ENCODE measurements around the gene TSSK2. TPM values are rescaled to one million over a fixed set of nuclear protein-coding genes. Genes with fewer than 3 reads are reported as not detected.
"Not testable (repeated sequence)": the region's sequence is repeated elsewhere in the genome, so short reads cannot be mapped to it uniquely, and the experiment has no call there.

Gene TSSK2
- under 1 TPM in 3 of 4 donors, not detected in 1; 0.19 to 0.33 (median 0.25) TPM for total RNA-seq

DNA sequence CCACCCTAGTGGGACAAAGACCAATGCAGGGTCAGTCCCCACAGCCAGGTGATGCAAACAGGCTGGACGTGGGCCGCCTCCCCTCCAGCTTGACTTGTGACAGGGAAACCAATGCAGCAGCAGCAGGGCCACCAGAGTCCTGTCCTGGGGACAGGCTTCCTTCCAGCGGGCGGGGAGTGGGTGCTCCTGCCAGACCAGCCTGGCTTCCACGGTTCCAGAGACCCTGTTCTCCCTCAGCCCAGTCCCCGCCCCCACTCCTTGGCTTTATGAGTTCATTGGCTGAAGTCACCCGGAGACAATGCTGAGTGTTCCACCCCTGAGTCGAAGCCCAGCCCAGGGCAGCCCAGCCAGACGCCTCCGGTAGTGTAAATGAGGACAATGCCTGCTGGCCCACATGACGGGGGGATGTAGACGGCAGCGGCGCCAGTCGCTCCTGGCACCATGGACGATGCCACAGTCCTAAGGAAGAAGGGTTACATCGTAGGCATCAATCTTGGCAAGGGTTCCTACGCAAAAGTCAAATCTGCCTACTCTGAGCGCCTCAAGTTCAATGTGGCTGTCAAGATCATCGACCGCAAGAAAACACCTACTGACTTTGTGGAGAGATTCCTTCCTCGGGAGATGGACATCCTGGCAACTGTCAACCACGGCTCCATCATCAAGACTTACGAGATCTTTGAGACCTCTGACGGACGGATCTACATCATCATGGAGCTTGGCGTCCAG is at the start of gene TSSK2:
Gene TSSK2, plus strand, starts transcription at position 350 of the 726 bp plus-strand sequence. Its CDS starts 92 bp downstream, at position 442.
- in situ Hi-C loops (cut with MboI; ENCODE audit: low sequenced_read_pairs in 4 of 4) = loop anchor here in 1 of 4 donors (25.0 kb wide), 1 partner anchor 506 kb away; no protein-coding TSS in a partner anchor
- peaks cover 0 to 23% of the 10 kb centered on the region in 2 donors for H3K36me3 ChIP-seq
- ATAC-seq (no peak), DNase-seq (no peak)
- peaks cover 0 to 3% of the 10 kb centered on the region in 2 donors for H3K4me1 ChIP-seq
- H3K27ac ChIP-seq = no peak within 1 kb of the TSS
- intact Hi-C loops (cut with DNase I; ENCODE audit: low total_unique reads) = no loop called here
- H3K9me3 ChIP-seq = no peaks in the 10 kb centered on the region
- TF ChIP-seq POLR2A (IDR thresholded peaks at IDR 0.05) = no peak
- TF ChIP-seq, protein P1, sequence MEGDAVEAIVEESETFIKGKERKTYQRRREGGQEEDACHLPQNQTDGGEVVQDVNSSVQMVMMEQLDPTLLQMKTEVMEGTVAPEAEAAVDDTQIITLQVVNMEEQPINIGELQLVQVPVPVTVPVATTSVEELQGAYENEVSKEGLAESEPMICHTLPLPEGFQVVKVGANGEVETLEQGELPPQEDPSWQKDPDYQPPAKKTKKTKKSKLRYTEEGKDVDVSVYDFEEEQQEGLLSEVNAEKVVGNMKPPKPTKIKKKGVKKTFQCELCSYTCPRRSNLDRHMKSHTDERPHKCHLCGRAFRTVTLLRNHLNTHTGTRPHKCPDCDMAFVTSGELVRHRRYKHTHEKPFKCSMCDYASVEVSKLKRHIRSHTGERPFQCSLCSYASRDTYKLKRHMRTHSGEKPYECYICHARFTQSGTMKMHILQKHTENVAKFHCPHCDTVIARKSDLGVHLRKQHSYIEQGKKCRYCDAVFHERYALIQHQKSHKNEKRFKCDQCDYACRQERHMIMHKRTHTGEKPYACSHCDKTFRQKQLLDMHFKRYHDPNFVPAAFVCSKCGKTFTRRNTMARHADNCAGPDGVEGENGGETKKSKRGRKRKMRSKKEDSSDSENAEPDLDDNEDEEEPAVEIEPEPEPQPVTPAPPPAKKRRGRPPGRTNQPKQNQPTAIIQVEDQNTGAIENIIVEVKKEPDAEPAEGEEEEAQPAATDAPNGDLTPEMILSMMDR (IDR thresholded peaks at IDR 0.05 in 4 of 5, conservative IDR thresholded peaks at IDR 0.05 in 1 of 5) = no peak
- H3K27me3 ChIP-seq = no peaks in the 10 kb centered on the region
- no peak within 1 kb of the TSS for H3K4me3 ChIP-seq

DNA sequence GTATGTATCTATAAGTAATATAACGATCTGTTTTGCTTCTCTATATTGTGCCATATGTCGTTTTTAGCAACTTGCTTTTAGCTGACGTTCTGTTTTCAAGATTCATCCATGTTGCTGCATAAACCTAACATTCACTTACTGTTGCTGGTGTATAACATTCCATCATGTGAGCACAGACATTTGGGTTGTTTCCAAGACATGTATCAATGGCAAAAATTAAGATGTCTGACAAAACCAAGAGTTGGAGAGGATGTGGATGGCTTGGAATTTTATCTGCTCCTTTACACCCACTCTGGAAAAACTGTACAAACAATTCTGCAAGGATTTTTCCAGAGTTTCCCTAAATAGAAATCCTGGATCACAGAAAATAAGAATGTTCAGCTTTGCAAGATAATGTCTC is 49.8 kb upstream of the TSSK2 start:
- no peak for ATAC-seq
- no peak for TF ChIP-seq POLR2A (IDR thresholded peaks at IDR 0.05)
- TF ChIP-seq, protein P1 (IDR thresholded peaks at IDR 0.05 in 4 of 5, conservative IDR thresholded peaks at IDR 0.05 in 1 of 5) = no peak
- Histone ChIP-seq H3K4me3 (no peak overlapping the region), H3K9me3 (no peaks in the 10 kb centered on the region), H3K36me3 (no peaks in the 10 kb centered on the region), H3K27ac (no peak overlapping the region), H3K27me3 (no peaks in the 10 kb centered on the region), H3K4me1 (peaks cover 10 to 14% of the 10 kb centered on the region in 2 donors)
- in situ Hi-C loops (cut with MboI; ENCODE audit: low sequenced_read_pairs in 4 of 4) = no loop called here
- intact Hi-C loops (cut with DNase I; ENCODE audit: low total_unique reads) = no loop called here
- DNase-seq = no peak

GRCh38 chr22:19082101-19082500 is 49.0 kb upstream of the TSSK2 start:
- peaks cover 13 to 22% of the 10 kb centered on the region in 2 donors for H3K4me1 ChIP-seq
- no peak for DNase-seq
- H3K27ac ChIP-seq = no peak overlapping the region
- TF ChIP-seq, protein P1 (IDR thresholded peaks at IDR 0.05 in 4 of 5, conservative IDR thresholded peaks at IDR 0.05 in 1 of 5) = no peak
- TF ChIP-seq POLR2A (IDR thresholded peaks at IDR 0.05) = no peak
- H3K27me3 ChIP-seq = no peaks in the 10 kb centered on the region
- in situ Hi-C loops (cut with MboI; ENCODE audit: low sequenced_read_pairs in 4 of 4) = no loop called here
- no peaks in the 10 kb centered on the region for H3K9me3 ChIP-seq
- intact Hi-C loops (cut with DNase I; ENCODE audit: low total_unique reads) = no loop called here
- H3K36me3 ChIP-seq = no peaks in the 10 kb centered on the region
- ATAC-seq = no peak
- no peak overlapping the region for H3K4me3 ChIP-seq

DNA sequence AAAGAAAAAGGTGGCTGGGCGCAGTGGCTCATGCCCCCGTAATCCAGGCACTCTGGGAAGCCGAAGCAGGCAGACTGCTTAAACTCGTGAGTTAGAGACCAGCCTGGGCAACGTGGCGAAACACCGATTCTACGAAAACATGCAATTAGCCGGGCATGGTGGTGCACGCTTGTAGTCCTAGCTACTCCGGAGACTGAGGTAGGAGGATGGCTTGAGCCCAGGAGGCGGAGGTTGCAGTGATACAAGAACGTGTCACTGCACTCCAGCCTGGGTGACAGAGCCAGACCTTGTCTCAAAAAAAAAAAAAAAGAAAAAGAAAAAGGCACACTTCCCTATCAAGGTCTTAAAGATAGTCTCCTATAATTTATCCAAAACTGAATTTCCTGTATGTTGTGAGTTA is 48.3 kb upstream of the TSSK2 start:
- no peaks in the 10 kb centered on the region for H3K9me3 ChIP-seq
- in situ Hi-C loops (cut with MboI; ENCODE audit: low sequenced_read_pairs in 4 of 4) (no loop called here), intact Hi-C loops (cut with DNase I; ENCODE audit: low total_unique reads) (no loop called here)
- TF ChIP-seq, protein P1 (IDR thresholded peaks at IDR 0.05 in 4 of 5, conservative IDR thresholded peaks at IDR 0.05 in 1 of 5) = no peak
- no peak for TF ChIP-seq POLR2A (IDR thresholded peaks at IDR 0.05)
- no peak overlapping the region for H3K27ac ChIP-seq
- peaks cover 20 to 28% of the 10 kb centered on the region in 2 donors for H3K4me1 ChIP-seq
- no peaks in the 10 kb centered on the region for H3K36me3 ChIP-seq
- H3K27me3 ChIP-seq = no peaks in the 10 kb centered on the region
- no peak for ATAC-seq
- DNase-seq = no peak
- H3K4me3 ChIP-seq = no peak overlapping the region

- H3K4me3 ChIP-seq; H3K36me3 ChIP-seq; H3K27ac ChIP-seq; intact Hi-C loops (cut with DNase I; ENCODE audit: low total_unique reads); DNase-seq; ATAC-seq; H3K27me3 ChIP-seq; in situ Hi-C loops (cut with MboI; ENCODE audit: low sequenced_read_pairs in 4 of 4); H3K9me3 ChIP-seq: not testable (repeated sequence)
- peaks cover 20 to 33% of the 10 kb centered on the region in 2 donors for H3K4me1 ChIP-seq
These were observed 47.0 kb upstream of the TSSK2 start for GRCh38 chr22:19084126-19084525.

DNA sequence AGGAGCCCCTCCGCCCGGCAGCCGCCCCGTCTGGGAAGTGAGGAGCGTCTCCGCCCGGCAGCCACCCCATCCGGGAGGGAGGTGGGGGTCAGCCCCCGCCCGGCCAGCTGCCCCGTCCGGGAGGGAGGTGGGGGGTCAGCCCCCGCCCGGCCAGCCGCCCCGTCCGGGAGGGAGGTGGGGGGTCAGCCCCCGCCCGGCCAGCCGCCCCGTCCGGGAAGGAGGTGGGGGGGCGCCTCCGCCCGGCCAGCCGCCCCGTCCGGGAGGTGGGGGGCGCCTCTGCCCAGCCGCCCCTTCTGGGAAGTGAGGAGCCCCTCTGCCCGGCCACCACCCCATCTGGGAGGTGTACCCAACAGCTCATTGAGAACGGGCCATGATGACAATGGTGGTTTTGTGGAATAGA is 46.5 kb upstream of the TSSK2 start:
- H3K9me3 ChIP-seq; H3K27me3 ChIP-seq; in situ Hi-C loops (cut with MboI; ENCODE audit: low sequenced_read_pairs in 4 of 4); ATAC-seq; DNase-seq; intact Hi-C loops (cut with DNase I; ENCODE audit: low total_unique reads); H3K27ac ChIP-seq; H3K4me3 ChIP-seq; H3K36me3 ChIP-seq: not testable (repeated sequence)
- H3K4me1 ChIP-seq = peaks cover 20 to 33% of the 10 kb centered on the region in 2 donors

Data from gastrocnemius medialis (tissue), 4 donors.